Retina (tissue), 1 donor: ENCODE results near the gene ZSWIM1.
"Not testable (repeated sequence)": the region's sequence is repeated elsewhere in the genome, so short reads cannot be mapped to it uniquely, and the experiment has no call there.

ENCODE experiments used
- DNase-seq: peaks from one replicate; pipeline ENCODE4 v3.0.0-alpha.2; 2016

ZSWIM1 gene

DNA sequence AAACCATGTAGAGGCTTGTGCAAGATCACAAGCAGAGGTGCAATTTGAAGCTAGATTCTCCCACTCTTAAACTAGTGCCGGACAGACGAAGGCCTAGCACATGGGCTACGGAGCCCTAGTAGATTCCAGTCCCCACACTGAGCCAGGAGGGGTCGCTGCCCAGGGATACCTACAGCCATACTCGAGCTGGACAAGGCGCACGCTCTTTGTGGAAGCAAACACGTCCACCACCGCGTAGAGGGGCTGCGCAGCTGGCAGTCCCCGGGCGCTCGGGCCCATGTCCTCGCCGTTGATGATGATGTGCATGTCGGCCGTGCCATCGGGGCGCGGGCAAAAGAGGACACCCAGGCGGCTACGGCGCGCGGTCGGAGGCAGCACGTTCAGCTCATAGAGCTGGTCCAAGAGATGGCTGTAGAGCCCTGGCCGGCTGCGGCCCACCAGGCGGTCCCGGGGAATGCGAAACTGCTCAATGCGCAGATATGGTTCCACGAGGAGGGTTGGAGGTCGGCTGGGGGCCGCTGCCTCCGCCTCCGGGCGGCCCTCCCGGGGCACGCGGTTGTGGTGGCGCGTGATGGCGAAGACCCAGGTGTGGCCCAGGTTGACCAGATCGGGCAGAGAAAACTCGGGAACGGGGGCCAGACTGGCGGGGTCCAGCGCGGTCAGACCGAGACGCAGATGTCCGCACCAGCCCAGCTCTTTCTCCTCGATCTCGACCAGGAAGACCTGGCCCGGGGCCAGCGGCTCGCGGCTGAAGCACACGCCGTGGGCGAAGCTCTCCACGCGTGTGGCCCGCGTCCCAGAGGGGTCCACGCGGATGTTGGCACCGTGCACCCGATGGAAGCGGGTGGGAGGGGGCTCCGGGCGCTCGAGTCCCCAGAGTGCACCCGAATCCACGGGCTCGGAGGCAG lies 9.3 kb downstream of the ZSWIM1 start:
- peak; percentile 91 for DNase-seq

- DNase-seq = peak; percentile 99
These were observed 10.3 kb downstream of the ZSWIM1 start, which contains the start of the genes CTSA and NEURL2 for GRCh38 chr20:45890985-45891983. Gene CTSA, plus strand, starts transcription at chr20:45891335. Its CDS starts 234 bp downstream, at chr20:45891569. Gene NEURL2, minus strand, starts transcription at chr20:45891208. Its CDS starts 217 bp downstream, at chr20:45890991.

DNA sequence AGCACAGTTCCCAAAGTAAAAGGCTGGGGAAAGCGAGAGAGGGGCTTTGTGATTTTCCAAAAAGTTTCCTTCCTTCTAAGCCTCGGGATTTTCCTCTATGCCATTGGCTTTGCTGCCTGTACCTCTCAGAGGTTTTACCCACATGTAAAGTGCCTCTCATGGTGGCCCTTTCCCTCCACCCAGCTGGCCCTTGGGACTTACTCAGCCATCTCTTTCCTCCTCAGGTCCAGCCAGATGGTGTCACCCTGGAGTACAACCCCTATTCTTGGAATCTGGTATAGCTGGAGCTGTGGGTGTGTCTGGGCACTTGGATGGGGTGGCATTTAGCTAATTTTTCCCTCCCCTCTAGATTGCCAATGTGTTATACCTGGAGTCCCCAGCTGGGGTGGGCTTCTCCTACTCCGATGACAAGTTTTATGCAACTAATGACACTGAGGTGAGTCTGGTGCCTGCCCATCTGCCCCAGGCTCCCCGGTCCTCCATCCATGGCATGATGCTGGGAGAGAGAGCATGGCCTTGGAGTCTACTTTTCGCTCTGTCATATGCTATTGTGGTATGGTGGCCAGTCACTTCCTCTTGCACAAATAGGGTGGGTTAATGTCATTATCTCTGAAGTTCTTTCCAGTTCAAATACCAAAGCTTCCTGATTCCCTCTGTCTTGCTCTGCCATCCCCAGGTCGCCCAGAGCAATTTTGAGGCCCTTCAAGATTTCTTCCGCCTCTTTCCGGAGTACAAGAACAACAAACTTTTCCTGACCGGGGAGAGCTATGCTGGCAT lies 11.2 kb downstream of the ZSWIM1 start:
- no peak for DNase-seq

- no peak for DNase-seq
These were observed 11.9 kb downstream of the ZSWIM1 start for GRCh38 chr20:45892828-45893500.

DNA sequence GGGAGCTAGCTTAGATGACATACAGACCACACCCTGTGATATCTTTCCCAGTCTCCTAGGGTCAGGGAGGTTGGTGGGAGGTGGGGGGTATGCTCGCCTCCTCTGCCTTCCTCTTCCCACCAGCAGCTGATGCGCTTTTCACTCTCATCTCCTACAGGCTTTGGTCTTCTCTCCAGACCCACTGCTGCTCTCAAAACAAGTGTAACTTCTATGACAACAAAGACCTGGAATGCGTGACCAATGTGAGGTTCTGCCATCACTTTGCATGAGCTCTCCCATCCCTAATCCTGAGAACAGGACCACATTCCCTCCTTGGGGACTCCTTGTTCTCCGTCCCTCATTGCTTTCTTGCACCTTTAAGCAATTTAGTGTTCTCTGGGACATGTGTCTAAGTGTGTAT lies 12.8 kb downstream of the ZSWIM1 start:
- no peak for DNase-seq

- no peak for DNase-seq
These were observed 13.8 kb downstream of the ZSWIM1 start for GRCh38 chr20:45894797-45895196.

GRCh38 chr20:45896641-45897161 lies 15.7 kb downstream of the ZSWIM1 start:
- no peak for DNase-seq

- no peak for DNase-seq
These were observed 16.3 kb downstream of the ZSWIM1 start for GRCh38 chr20:45897289-45897688.

GRCh38 chr20:45897692-45898091 lies 16.7 kb downstream of the ZSWIM1 start:
- DNase-seq = no peak

DNA sequence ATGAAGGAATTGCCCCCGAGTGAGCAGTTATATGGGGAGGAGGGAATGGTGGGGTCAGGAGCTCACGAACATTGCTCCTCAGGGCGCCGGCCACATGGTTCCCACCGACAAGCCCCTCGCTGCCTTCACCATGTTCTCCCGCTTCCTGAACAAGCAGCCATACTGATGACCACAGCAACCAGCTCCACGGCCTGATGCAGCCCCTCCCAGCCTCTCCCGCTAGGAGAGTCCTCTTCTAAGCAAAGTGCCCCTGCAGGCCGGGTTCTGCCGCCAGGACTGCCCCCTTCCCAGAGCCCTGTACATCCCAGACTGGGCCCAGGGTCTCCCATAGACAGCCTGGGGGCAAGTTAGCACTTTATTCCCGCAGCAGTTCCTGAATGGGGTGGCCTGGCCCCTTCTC lies 17.3 kb downstream of the ZSWIM1 start:
- DNase-seq = no peak

DNA sequence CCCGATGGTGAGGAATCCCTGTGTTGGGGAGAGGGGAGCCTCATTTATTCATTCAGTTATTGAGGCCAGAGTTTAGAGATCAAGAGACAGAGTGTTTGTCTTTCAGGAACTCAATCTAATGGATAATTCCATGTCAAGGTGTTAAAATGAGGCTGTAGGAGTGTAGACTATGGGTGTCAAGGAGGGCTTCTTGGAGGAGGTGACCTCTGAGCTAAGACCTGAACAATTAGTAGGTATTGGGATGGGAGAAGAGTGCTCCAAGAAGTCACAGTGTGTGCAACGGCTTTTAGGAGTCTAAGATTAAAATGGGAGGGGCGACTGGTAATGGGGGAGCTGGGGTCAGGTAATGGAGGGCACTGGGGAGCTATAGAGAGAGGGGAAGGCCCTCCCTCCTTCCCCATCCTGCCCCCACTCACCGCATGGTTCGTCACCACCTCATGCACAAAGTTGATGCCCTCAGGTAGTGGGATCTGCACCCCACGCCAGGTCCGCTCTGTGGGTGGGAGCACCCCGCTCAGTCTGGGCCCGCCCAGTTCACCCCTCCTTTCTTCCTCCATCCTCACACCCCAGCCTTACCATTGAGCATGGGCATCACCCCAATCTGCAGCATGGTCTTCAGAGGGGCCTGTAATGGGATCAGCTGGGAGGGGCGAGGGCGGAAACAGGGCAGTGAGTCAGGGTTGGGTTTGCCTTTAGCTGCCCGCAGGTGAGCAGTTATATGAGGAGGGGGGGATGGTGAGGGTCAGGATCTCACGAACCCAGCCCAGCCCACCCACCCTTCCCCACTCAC lies 18.2 kb downstream of the ZSWIM1 start:
- no peak for DNase-seq

- not testable (repeated sequence) for DNase-seq
These were observed 20.3 kb downstream of the ZSWIM1 start for GRCh38 chr20:45901332-45901731.

- DNase-seq = no peak
These were observed 21.2 kb downstream of the ZSWIM1 start for GRCh38 chr20:45902199-45902701.

DNA sequence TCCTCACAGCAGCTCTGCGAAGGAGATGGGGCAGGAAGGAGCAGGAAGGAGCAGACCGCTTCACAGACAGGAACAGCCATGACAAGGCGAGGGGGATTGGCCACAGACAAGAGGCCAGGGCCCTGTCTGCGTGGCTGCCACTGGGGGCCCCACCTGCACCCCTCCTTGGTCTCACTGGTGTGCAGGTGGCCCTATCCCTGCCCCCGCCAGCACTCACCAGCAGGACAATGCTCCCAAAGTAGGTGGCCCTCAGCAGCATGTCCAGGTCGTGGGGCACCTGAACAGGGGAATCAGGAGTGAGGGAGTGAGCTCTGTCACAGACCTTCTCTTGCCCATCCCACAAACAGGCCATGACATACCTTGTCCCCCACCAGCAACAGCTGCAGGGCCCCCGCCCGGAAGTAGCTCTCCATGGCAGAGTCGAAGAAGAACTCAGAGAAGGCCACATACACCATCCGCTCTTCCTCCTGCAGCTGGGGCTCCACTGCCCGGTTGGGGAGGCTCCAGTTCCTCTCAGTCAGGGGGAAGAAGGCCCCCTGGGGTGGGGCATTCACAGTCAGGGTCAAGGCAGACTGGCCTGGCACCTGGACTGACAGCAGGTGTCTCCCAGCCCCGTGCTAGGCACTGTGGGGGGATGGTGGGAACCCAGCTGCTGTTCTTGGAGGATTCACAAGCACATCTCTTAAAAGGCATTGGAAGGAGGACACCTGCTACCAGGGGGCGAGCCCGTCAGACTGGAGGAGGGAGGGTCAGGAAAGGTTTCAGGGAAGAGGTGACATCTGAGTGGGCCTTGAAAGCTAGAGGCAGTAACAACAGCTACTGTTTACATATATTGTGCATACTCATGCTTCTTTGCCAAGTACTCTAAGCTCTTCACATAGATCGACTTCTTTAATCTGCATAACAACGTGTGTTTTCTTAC lies 23.8 kb downstream of the ZSWIM1 start:
- DNase-seq = no peak

GRCh38 chr20:45905505-45906079 lies 24.6 kb downstream of the ZSWIM1 start:
- no peak for DNase-seq

DNA sequence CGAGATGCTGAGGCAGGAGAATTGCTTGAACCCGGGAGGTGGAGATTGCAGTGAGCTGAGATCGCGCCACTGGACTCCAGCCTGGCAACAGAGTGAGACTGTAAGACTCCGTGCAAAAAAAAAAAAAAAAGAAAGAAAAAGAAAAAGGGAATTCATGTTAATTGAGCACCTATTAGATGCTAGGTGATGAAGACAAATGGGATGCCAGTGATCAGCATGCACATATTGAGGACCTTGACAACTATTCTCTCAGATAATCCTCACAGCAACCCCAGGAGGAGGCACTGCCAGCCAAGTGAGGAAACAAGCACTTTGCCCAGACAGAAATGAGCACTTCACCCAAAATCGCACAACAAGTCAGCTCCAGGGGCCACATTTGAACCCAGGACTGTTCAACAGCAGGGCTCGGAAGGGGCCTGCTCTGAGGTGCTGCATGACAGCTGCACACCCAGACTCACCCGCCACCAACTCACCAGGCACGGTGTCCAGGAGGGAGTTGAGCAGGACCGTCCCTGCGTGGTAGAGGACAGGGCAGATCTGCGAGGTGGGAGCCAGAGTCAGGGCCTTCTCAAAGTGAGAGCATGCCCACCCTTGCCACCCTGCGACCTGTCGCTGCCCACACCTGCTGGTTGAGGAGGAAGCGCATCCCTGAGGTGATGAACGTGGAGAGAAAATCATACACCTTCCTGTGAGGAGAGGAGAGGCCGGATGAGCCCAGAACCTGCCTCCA lies 26.4 kb downstream of the ZSWIM1 start:
- DNase-seq = no peak

GRCh38 chr20:45908084-45908483 lies 27.1 kb downstream of the ZSWIM1 start:
- no peak for DNase-seq

DNA sequence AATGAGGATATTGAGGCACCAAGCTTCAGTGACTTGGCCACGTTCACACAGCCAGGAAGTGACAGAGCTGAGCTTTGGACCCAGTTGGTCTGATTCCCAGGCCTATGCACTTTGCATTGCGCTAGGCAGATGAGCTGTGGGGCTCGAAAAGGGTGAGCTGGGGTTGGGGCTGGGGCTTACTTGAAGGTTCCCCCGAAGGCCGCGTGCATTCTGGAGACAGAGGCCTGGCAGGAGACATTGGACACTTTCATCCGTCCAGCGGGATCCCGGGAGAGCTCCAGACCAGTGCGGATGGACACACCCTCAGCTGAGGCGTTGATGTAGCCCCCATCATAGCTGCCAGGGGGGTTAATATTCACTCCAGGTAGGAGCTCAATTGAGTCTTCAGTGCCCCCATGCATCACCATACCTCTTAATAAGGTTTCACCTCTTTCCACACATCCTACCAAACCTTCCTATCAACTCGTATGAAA lies 28.3 kb downstream of the ZSWIM1 start:
- DNase-seq = no peak
